Measurements from ENCODE around the gene ATF7.
"Not testable (repeated sequence)": the region's sequence is repeated elsewhere in the genome, so short reads cannot be mapped to it uniquely, and the experiment has no call there.

ATF7 gene

DNA sequence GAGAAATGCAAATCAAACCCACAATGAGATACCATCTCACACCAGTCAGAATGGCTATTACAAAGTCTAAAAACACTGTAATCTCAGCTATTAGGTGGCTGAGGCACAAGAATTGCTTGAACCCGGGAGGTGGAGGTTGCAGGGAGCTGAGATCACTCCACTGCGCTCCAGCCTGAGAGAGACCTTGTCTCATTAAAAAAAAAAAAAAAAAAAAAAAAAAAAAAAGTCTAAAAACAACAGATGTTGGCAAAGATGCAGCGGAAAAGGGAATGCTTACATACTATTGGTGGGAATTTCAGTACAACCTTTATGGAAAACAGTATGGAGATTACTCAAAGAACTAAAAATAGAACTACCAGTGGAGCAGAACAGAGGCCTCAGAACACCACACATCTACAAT, 19.0 kb upstream of the ATF7 start:
- H3K27ac ChIP-seq = no peak overlapping the region
- TF ChIP-seq CTCF (conservative IDR thresholded peaks at IDR 0.05) = no peak

- no peak overlapping the region for H3K27ac ChIP-seq
- TF ChIP-seq CTCF (conservative IDR thresholded peaks at IDR 0.05) = no peak
Observed at GRCh38 chr12:53644133-53644532, 18.0 kb upstream of the ATF7 start.

DNA sequence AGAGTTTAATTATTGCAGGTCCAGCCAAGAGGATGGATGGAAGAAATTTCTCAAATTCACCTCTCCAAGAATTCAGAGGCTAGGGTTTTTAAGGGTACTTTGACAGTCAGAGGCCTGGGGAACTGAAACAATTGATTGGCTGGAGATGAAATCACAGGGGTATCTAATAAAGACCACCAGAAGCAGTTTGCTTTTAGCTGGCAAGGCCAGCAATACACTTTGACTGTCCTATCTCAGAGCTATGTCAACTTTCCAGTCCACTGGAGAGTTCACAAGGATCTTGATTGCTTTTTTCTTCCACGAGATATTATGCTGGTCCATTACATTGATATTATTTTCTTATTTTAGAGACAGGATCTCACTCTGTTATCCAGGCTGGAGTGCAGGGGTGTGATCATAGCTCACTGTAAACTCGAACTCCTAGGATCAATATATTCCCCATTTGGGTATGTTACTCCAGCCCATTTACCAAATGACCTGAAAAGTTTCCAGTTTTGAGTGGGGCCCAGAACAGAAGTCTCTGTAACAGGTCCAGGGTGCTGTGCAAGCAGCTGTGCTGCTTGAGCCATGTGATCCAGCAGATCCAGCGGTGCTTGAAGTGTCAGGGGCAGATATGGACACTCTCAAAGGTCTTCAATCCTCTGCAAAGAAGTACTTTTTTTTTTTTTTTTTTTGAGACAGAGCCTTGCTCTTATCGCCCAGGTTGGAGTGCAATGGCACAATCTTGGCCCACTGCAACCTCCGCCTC, 17.2 kb upstream of the ATF7 start:
- no peak overlapping the region for H3K27ac ChIP-seq
- no peak for TF ChIP-seq CTCF (conservative IDR thresholded peaks at IDR 0.05)

DNA sequence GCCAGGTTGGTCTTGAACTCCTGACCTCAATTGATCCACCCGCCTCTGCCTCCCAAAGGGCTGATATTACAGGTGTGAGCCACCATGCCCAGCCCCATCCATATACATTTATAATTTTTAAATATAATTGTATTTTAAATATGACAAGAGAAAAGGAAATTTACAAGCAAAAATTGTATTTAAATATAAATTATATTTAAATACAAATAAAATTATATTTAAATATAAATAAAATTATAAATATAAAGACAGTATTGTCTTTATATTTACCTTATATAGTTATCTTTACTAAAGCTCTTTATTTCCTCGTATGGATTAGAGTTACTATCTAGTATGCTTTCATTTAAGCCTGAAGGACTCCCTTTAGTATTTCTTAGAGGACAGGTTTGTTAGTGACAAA, 11.9 kb upstream of the ATF7 start:
- no peak for TF ChIP-seq CTCF (conservative IDR thresholded peaks at IDR 0.05)
- H3K27ac ChIP-seq = no peak overlapping the region

GRCh38 chr12:53636641-53637040, 10.5 kb upstream of the ATF7 start:
- TF ChIP-seq CTCF (conservative IDR thresholded peaks at IDR 0.05) = no peak
- no peak overlapping the region for H3K27ac ChIP-seq

DNA sequence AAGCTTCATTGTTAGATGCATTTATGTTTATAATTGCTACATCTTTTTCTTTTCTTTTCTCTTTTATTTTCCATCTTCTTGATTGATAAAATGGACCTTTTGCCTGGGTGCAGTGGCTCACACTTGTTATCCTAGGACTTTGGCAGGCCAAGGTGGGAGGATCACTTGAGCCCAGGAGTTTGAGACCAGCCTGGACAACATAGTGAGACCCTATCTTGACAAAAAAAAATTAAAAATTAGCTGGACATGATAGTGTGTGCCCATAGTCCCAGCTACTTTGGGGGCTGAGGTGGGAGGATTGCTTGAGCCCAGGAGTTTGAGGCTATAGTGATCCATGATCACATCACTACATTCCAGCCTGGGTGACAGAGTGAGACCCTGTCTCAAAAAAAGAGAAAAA, 9.5 kb upstream of the ATF7 start:
- not testable (repeated sequence) for H3K27ac ChIP-seq

DNA sequence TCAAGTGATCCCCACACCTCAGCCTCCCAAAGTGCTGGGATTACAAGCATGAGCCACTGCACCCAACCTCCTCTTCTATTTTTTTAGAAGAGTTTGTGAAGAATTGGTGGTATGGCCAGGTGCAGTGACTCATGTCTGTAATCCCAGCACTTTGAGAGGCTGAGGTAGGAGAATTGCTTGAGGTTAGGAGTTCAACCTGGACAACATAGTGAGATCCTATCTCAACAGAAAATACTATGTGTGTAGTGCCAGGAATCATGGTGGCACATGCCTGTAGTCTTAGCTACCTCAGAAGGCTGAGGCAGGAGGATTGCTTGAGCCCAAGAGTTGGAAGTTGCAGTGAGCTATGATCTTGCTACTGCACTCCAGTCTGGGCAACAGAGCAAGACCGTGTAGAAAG, 5.5 kb upstream of the ATF7 start:
- no peak for TF ChIP-seq CTCF (conservative IDR thresholded peaks at IDR 0.05)

DNA sequence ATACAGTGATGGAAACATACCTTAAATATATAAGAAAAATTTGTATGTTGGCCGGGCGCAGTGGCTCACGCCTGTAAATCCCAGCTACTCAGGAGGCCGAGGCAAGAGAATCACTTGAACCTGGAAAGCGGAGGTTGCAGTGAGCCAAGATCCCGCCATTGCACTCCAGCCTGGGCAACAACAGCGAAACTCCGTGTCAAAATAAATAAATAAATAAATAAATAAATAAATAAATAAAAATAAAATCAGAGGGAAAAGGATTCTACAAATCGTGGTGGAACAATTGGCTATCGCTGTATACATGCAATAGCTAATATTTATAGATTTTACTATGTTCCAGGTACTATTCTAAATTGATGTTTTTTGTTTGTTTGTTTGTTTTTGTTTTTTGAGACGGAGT, 1.7 kb upstream of the ATF7 start:
- no peak for TF ChIP-seq CTCF (conservative IDR thresholded peaks at IDR 0.05)
- peak overlapping the region; percentile 93; the same call in 1 of the 2 replicates for H3K27ac ChIP-seq

More for the DNA sequence above, 5.5 kb upstream of the ATF7 start:
- no peak overlapping the region for H3K27ac ChIP-seq
